HepG2 (cell line): Measurements from ENCODE around the gene AKR7A2. TPM values are rescaled to one million over a fixed set of nuclear protein-coding genes. Genes with fewer than 3 reads are reported as not detected.

ENCODE experiments used
- ATAC-seq: fragments of 200-7000 bp; cut with Tn5 transposase; 3 replicates; pipeline ENCODE4 v1.9.1; 2020; ENCODE audit warnings: mild to moderate bottlenecking, moderate library complexity
- BruUV-seq: library from RNA; stranded (reverse); fragments of 400-500 nt; replicated peaks from 2 replicates; lab custom pipeline; 2021; lab: Mats Ljungman, UMichigan
- CTCF ChIA-PET: fragments of 300-600 bp; formaldehyde crosslinking; extraction: SDS; loops from one replicate; lab custom pipeline; 2021; ENCODE audit warnings: low total read pairs, inconsistent platforms, low intra/inter-chr PET ratio; lab: Yijun Ruan, JAX
- POLR2A ChIA-PET: fragments of 350-600 bp; sonication (Branson Sonifier 250); formaldehyde crosslinking; loops from one replicate; lab custom pipeline; 2020; ENCODE audit warnings: antibody characterized with exemption, inconsistent platforms; lab: Yijun Ruan, JAX
- DNase-seq: peaks from one replicate; pipeline ENCODE4 v3.0.0-alpha.2; 2015; ENCODE audit warnings: low spot score
- FAIRE-seq: peaks from 3 replicates; lab custom pipeline; 2011; peaks lifted over from hg19 to GRCh38; lab: Jason Lieb, UNC
- H2AFZ ChIP-seq: one replicate; pipeline ENCODE4 v1.6.1; 2011; ENCODE audit warnings: low read length, inconsistent platforms
- H3K27ac ChIP-seq: fragments of 300-600 bp; 3 replicates; pipeline ENCODE4 v1.8.0; 2011; ENCODE audit warnings: mixed run types, mild to moderate bottlenecking, mixed read lengths, low read length, inconsistent platforms; ENCODE audit not compliant: insufficient read depth; ENCODE audit errors: extremely low read length
- H3K27me3 ChIP-seq, 2 experiments: fragments of 200-600 bp in 1 of 2; 2 replicates in 1 of 2; 3 replicates in 1 of 2; pipeline versions ENCODE4 v1.6.0 to v1.8.0; 2011; ENCODE audit warnings: low read length in 2 of 2, mild to moderate bottlenecking in 2 of 2, moderate library complexity in 2 of 2, inconsistent platforms in 1 of 2; ENCODE audit not compliant: insufficient read depth in 2 of 2, control insufficient read depth in 1 of 2
- H3K36me3 ChIP-seq, 2 experiments: fragments of 200-600 bp in 1 of 2; replicated peaks in 1 of 2; 2 replicates in 1 of 2; 3 replicates in 1 of 2; pipeline versions ENCODE4 v1.5.1 to v1.8.0; 2011; ENCODE audit warnings: low read length in 2 of 2, inconsistent platforms in 1 of 2; ENCODE audit not compliant: insufficient read depth in 2 of 2, control insufficient read depth in 1 of 2
- H3K4me1 ChIP-seq: 2 replicates; pipeline ENCODE4 v1.5.1; 2012; ENCODE audit warnings: low read length, inconsistent platforms; ENCODE audit not compliant: insufficient read depth
- H3K4me2 ChIP-seq: 2 replicates; pipeline ENCODE4 v1.6.0; 2011; ENCODE audit warnings: low read depth, low read length, inconsistent platforms
- H3K4me3 ChIP-seq, 3 experiments: fragments of 200-600 bp in 1 of 3; sonication (generic), shearing (Covaris generic) in 1 of 3; replicated peaks in 1 of 3; 2 replicates each; pipeline ENCODE4 v1.5.1; 2011 to 2016; ENCODE audit warnings: low read length in 3 of 3, inconsistent platforms in 2 of 3, low read depth in 2 of 3, mild to moderate bottlenecking in 2 of 3, control low read depth in 1 of 3, mixed read lengths in 1 of 3; ENCODE audit not compliant: insufficient read depth in 1 of 3
- H3K79me2 ChIP-seq: one replicate; pipeline ENCODE4 v1.6.1; 2011; ENCODE audit warnings: low read length, inconsistent platforms; ENCODE audit not compliant: insufficient read depth
- H3K9ac ChIP-seq: 2 replicates; pipeline ENCODE4 v1.6.0; 2011; ENCODE audit warnings: mild to moderate bottlenecking, low read depth, low read length, inconsistent platforms; ENCODE audit not compliant: insufficient read depth
- H3K9me3 ChIP-seq: 2 replicates; pipeline ENCODE4 v1.5.1; 2012; ENCODE audit warnings: mild to moderate bottlenecking, low read length
- H4K20me1 ChIP-seq: 2 replicates; pipeline ENCODE4 v1.6.0; 2011; ENCODE audit warnings: inconsistent platforms, mild to moderate bottlenecking, low read length, moderate library complexity; ENCODE audit not compliant: insufficient read depth
- ELF1 ChIP-seq: sonication (generic); formaldehyde crosslinking; IDR thresholded peaks from 2 replicates; pipeline ENCODE4 v1.4.0; 2020; ENCODE audit warnings: missing genetic modification reagents
- ZMAT3 ChIP-seq: sonication (generic); formaldehyde crosslinking; conservative IDR thresholded peaks from 2 replicates; pipeline ENCODE4 v1.7.0; 2021; ENCODE audit warnings: missing genetic modification reagents
- ZNF354B ChIP-seq: sonication (generic); formaldehyde crosslinking; IDR thresholded peaks from 2 replicates; pipeline ENCODE4 v1.8.0; 2022; ENCODE audit warnings: mild to moderate bottlenecking, missing genetic modification reagents
- WGBS: methylation state at CpG from one replicate; pipeline ENCODE4 v1.1.6; 2017; ENCODE audit warnings: low lambda C conversion rate; 5-methylcytosine and 5-hydroxymethylcytosine counted together
- in situ Hi-C: cut with HindIII; loops from 2 replicates; pipeline ENCODE4 v1.10.0; 2017; ENCODE audit warnings: low pct_unique_long_range_greater_than_20kb; ENCODE audit not compliant: extremely low pct_ligation_motif_present
- intact Hi-C: fragments of 100-400 bp; cut with micrococcal nuclease; formaldehyde crosslinking; loops from one replicate; pipeline ENCODE4 v1.10.0; 2022; ENCODE audit not compliant: unreplicated experiment
- polyA plus RNA-seq, 8 experiments: library from polyadenylated mRNA; depleted of rRNA in 3 of 8; stranded (reverse) in 7 of 8; unstranded in 1 of 8; fragments of >200 nt; fragmentation: Illumina TruSeq in 4 of 8; extraction: Trizol in 4 of 8; gene quantifications; 2 replicates each; pipeline versions ENCODE4 v1.2.1 to v1.2.3, GENCODE V29; 2011 to 2016; ENCODE audit warnings: low read depth in 4 of 8, missing spikeins in 1 of 8, mixed read lengths in 1 of 8; ENCODE audit not compliant: insufficient read depth in 1 of 8
- total RNA-seq, 5 experiments: library from RNA; depleted of rRNA; stranded (reverse); fragments of >200 nt; fragmentation: Illumina TruSeq; extraction: Trizol; gene quantifications; 2 replicates each; pipeline ENCODE4 v1.2.3, GENCODE V29; 2016; ENCODE audit warnings: low read depth in 1 of 5
- TF ChIP-seq, protein P1 (sequence below): sonication (generic); formaldehyde crosslinking; IDR thresholded peaks from 2 replicates; pipeline ENCODE4 v1.4.0; 2020; ENCODE audit warnings: missing genetic modification reagents
- TF ChIP-seq, protein P2 (sequence below): sonication (generic); formaldehyde crosslinking; IDR thresholded peaks from 2 replicates; pipeline ENCODE4 v1.9.0; 2022; ENCODE audit warnings: missing genetic modification reagents, mild to moderate bottlenecking, borderline replicate concordance

The AKR7A2 gene
- total and polyA plus RNA-seq, 2 of the 13 experiments (the other 11 are each of a cell fraction or from before 2014, with no cell fraction given): 45.2 to 75.6 TPM

DNA sequence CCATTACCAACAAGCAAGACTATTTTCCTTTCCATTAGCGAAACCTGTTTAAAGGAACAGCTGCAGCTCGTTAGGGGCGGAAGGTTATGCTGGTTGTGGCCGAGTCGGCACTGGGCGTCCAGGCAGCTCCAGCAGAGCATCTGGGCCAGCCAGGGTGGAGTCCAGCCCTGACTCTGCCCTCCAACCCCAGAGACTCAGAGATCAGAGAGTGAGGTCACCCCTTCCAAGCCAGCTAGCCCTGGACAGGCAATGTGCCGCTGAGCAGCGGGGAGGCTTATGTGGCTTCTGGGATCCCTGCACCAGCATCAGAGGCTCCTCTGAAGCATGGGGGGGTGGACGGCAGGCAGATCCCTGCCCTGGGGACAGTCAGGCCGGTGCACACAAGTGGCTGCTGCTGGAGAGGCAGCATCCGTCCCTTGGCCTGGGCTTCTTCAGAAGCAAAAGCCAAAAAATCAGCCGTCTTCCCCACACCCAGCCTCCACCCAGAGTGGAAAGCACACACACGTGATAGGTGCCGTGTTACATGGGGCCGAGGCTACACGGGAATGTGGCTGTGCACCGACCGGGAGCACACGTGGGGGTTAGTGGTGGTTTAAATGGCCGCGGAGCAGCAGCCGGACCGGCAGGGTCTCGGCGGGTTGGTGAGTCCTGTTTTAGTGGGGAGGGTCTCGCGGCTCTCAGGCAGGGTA lies 30.3 kb upstream of the AKR7A2 start:
- H3K4me2 ChIP-seq: no peak overlapping the region
- H3K36me3 ChIP-seq: peaks cover 26 to 30% of the 10 kb centered on the region in 2 experiments; a peak in 4 of 5 replicates
- no peak overlapping the region for H3K27ac ChIP-seq
- H2AFZ ChIP-seq: no peak overlapping the region
- H3K9ac ChIP-seq: no peak overlapping the region
- ChIA-PET CTCF (interaction anchor here (1.2 to 1.4 kb wide), 3 partner anchors 45 to 312 kb away, joined by 3 to 4 read pairs (median 4); no protein-coding TSS in a partner anchor), POLR2A (no interaction called here)
- FAIRE-seq: no peak
- H3K79me2 ChIP-seq: no peaks in the 10 kb centered on the region
- no TSS peak for BruUV-seq
- intact Hi-C loops (no loop called here), in situ Hi-C loops (loop anchor here (5.0 kb wide), 2 partner anchors 45 to 305 kb away; no protein-coding TSS in a partner anchor)
- H3K4me3 ChIP-seq: no peak overlapping the region
- no peak for TF ChIP-seq ZNF354B (CRISPR knock-in tag)
- TF ChIP-seq ELF1 (CRISPR knock-in tag): no peak
- TF ChIP-seq, protein P1, sequence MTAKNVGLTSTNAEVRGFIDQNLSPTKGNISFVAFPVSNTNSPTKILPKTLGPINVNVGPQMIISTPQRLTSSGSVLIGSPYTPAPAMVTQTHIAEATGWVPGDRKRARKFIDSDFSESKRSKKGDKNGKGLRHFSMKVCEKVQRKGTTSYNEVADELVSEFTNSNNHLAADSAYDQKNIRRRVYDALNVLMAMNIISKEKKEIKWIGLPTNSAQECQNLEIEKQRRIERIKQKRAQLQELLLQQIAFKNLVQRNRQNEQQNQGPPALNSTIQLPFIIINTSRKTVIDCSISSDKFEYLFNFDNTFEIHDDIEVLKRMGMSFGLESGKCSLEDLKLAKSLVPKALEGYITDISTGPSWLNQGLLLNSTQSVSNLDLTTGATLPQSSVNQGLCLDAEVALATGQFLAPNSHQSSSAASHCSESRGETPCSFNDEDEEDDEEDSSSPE: no peak
- no peak for TF ChIP-seq ZMAT3 (CRISPR knock-in tag)
- TF ChIP-seq, protein P2, sequence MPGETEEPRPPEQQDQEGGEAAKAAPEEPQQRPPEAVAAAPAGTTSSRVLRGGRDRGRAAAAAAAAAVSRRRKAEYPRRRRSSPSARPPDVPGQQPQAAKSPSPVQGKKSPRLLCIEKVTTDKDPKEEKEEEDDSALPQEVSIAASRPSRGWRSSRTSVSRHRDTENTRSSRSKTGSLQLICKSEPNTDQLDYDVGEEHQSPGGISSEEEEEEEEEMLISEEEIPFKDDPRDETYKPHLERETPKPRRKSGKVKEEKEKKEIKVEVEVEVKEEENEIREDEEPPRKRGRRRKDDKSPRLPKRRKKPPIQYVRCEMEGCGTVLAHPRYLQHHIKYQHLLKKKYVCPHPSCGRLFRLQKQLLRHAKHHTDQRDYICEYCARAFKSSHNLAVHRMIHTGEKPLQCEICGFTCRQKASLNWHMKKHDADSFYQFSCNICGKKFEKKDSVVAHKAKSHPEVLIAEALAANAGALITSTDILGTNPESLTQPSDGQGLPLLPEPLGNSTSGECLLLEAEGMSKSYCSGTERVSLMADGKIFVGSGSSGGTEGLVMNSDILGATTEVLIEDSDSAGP (CRISPR knock-in tag): 0 out of 2 replicates have a peak, but pooled peaks have one; percentile 23
- no peak for ATAC-seq
- H3K27me3 ChIP-seq: no peaks in the 10 kb centered on the region
- H3K9me3 ChIP-seq: no peaks in the 10 kb centered on the region
- peaks cover 28% of the 10 kb centered on the region for H3K4me1 ChIP-seq
- no peak for DNase-seq
- no peaks in the 10 kb centered on the region for H4K20me1 ChIP-seq
- 98% methylated on average over 23 of the region's 27 CpGs for WGBS
